A673 (cell line): ENCODE results near the gene ATRAID. TPM values are rescaled to one million over a fixed set of nuclear protein-coding genes. Genes with fewer than 3 reads are reported as not detected.

Experiments
- BruUV-seq: library from RNA; stranded (reverse); fragments of 400-500 nt; replicated peaks from 2 replicates; lab custom pipeline; 2021; lab: Mats Ljungman, UMichigan
- CTCF ChIA-PET: fragments of 300-600 bp; sonication (Branson Sonifier 250); formaldehyde crosslinking; loops from one replicate; lab custom pipeline; 2022; ENCODE audit warnings: antibody characterized with exemption; lab: Charles Lee
- POLR2A ChIA-PET: fragments of 300-600 bp; sonication (Branson Sonifier 250); formaldehyde crosslinking; loops from one replicate; lab custom pipeline; 2022; ENCODE audit warnings: antibody characterized with exemption; ENCODE audit not compliant: low non-redundant PET; lab: Charles Lee
- DNase-seq: peaks from one replicate; pipeline ENCODE4 v3.0.0-alpha.2; 2015; ENCODE audit warnings: low spot score
- H3K27ac ChIP-seq: fragments of 200-600 bp; sonication (generic); 2 replicates; pipeline ENCODE4 v1.5.1; 2016; ENCODE audit warnings: mixed run types, low read depth, mild to moderate bottlenecking, mixed read lengths, antibody characterized with exemption, low read length; ENCODE audit not compliant: poor library complexity, severe bottlenecking
- H3K27me3 ChIP-seq: fragments of 200-600 bp; sonication (generic); replicated peaks from 2 replicates; pipeline ENCODE4 v1.6.1; 2017; ENCODE audit warnings: mixed run types, low read depth, mild to moderate bottlenecking, mixed read lengths, antibody characterized with exemption, low read length; ENCODE audit not compliant: insufficient read depth, poor library complexity
- H3K36me3 ChIP-seq: fragments of 200-600 bp; sonication (generic); 2 replicates; pipeline ENCODE4 v1.6.1; 2016; ENCODE audit warnings: mixed run types, mild to moderate bottlenecking, mixed read lengths, antibody characterized with exemption, low read length; ENCODE audit not compliant: insufficient read depth, poor library complexity, severe bottlenecking
- H3K4me1 ChIP-seq: fragments of 200-600 bp; sonication (generic); 2 replicates; pipeline ENCODE4 v1.6.1; 2017; ENCODE audit warnings: mixed run types, mild to moderate bottlenecking, mixed read lengths, antibody characterized with exemption, low read length; ENCODE audit not compliant: insufficient read depth, poor library complexity, severe bottlenecking
- H3K4me3 ChIP-seq: fragments of 200-600 bp; sonication (generic); 2 replicates; pipeline ENCODE4 v1.5.1; 2016; ENCODE audit warnings: low read depth, mixed run types, mild to moderate bottlenecking, mixed read lengths, low read length; ENCODE audit not compliant: poor library complexity, severe bottlenecking
- H3K9me3 ChIP-seq: fragments of 200-600 bp; sonication (generic); 2 replicates; pipeline ENCODE4 v1.6.1; 2016; ENCODE audit warnings: mixed run types, low read depth, mild to moderate bottlenecking, mixed read lengths, antibody characterized with exemption, low read length; ENCODE audit not compliant: poor library complexity, severe bottlenecking
- EZH2 ChIP-seq: fragments of 200-600 bp; sonication (generic); IDR thresholded peaks from 2 replicates; pipeline ENCODE4 v1.6.1; 2017; ENCODE audit warnings: borderline replicate concordance, low read depth, mild to moderate bottlenecking, mixed read lengths, antibody characterized with exemption, low read length; ENCODE audit not compliant: poor library complexity, severe bottlenecking
- intact Hi-C: fragments of 100-400 bp; cut with micrococcal nuclease; formaldehyde crosslinking; loops from one replicate; pipeline ENCODE4 v1.10.0; 2022; ENCODE audit not compliant: unreplicated experiment
- total RNA-seq: library from RNA; stranded (reverse); gene quantifications from 2 replicates; pipeline ENCODE4 v1.2.3, GENCODE V29; 2021
- TF ChIP-seq, protein P1 (sequence below): fragments of 300-800, 200-600 bp; sonication (generic); conservative IDR thresholded peaks from 2 replicates; pipeline ENCODE4 v1.5.1; 2017; ENCODE audit warnings: low read depth, mild to moderate bottlenecking, antibody characterized with exemption, low read length, moderate library complexity, mixed read lengths

Gene ATRAID
- total RNA-seq, 1 experiment from 2014 or later, result 107 TPM

DNA sequence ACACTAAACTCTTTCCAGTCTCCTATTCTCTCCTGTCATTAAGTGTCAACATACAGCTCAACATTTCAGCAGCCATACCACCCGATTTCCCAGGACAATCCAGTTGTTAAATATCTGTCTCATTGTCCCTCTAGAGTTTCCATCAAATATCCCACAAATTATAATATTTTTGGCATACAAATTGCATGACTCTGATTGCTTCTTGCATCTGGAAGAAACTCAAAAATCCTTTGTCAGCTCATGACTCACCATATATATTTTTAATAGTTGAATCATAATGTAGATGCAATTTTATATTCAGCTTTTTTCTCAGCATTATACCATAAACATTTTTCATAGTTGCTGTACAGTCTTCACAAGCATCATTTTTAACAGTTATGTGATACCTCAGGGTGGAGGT lies 43.8 kb downstream of the ATRAID start:
- no peaks in the 10 kb centered on the region for H3K4me1 ChIP-seq
- ChIA-PET CTCF (no interaction called here), POLR2A (no interaction called here)
- peaks cover 18% of the 10 kb centered on the region for H3K36me3 ChIP-seq
- no peak overlapping the region for H3K27ac ChIP-seq
- no TSS peak for BruUV-seq
- intact Hi-C loops, result no loop called here
- H3K27me3 ChIP-seq, result no peaks in the 10 kb centered on the region
- DNase-seq, result no peak
- no peak overlapping the region for H3K4me3 ChIP-seq
- H3K9me3 ChIP-seq, result no peaks in the 10 kb centered on the region
- TF ChIP-seq, protein P1, sequence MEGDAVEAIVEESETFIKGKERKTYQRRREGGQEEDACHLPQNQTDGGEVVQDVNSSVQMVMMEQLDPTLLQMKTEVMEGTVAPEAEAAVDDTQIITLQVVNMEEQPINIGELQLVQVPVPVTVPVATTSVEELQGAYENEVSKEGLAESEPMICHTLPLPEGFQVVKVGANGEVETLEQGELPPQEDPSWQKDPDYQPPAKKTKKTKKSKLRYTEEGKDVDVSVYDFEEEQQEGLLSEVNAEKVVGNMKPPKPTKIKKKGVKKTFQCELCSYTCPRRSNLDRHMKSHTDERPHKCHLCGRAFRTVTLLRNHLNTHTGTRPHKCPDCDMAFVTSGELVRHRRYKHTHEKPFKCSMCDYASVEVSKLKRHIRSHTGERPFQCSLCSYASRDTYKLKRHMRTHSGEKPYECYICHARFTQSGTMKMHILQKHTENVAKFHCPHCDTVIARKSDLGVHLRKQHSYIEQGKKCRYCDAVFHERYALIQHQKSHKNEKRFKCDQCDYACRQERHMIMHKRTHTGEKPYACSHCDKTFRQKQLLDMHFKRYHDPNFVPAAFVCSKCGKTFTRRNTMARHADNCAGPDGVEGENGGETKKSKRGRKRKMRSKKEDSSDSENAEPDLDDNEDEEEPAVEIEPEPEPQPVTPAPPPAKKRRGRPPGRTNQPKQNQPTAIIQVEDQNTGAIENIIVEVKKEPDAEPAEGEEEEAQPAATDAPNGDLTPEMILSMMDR, result no peak
- no peak for TF ChIP-seq EZH2

DNA sequence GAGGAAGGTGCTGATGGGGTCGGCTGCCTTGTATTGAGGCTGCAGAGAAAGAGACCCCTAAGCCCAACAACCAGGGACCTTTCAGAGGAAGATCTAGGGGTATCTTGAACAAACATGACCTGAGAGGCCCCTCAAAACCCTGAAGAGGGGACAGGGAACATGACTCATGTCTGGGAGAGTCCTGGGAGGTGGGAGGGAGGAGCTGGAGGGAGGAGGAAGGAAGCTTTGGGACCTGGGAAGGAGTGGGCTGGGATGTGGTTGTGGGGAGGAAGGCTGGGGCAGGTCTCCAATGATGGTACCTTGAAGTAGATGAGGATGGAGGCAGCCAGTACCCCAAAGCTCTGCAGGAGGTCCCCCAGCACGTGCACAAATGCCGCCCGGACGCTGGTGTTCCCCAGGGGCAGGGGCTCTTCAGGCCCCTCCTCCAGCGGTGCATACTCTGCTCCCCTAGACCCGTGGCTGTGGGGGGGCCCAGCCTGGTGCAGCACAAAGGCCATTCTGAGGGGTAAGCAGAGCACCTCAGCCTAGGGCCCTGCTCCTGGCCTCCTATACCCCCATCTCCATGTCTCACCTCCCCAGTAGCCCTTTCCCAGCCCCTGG lies 45.1 kb downstream of the ATRAID start:
- Histone ChIP-seq H3K9me3 (no peaks in the 10 kb centered on the region), H3K36me3 (peaks cover 18% of the 10 kb centered on the region), H3K4me3 (no peak overlapping the region), H3K27ac (no peak overlapping the region), H3K4me1 (no peaks in the 10 kb centered on the region), H3K27me3 (no peaks in the 10 kb centered on the region)
- TF ChIP-seq, protein P1, result no peak
- no peak for TF ChIP-seq EZH2
- CTCF ChIA-PET, result no interaction called here
- intact Hi-C loops, result no loop called here
- no TSS peak for BruUV-seq
- no peak for DNase-seq
- POLR2A ChIA-PET, result no interaction called here

DNA sequence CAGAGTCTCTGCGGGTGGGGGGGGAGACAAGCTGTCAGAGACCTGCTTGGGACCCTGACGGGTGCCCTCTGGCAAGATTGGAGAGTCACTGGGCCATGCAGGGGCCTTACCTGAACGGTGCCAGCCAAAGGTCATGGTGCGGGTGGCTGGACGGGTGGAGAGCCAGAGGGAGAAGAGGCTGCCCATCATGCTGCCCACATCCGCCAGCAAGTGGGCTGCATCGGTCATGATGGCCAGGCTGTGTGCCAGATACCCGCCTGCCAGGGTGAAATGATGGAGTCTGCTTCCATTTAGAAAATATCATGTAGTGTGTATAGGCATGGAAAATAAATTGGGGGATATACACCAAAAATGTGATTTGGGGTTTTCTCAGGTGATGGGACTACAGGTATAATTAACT lies 46.2 kb downstream of the ATRAID start:
- Histone ChIP-seq H3K36me3 (peaks cover 18% of the 10 kb centered on the region), H3K4me1 (no peaks in the 10 kb centered on the region), H3K27me3 (no peaks in the 10 kb centered on the region), H3K27ac (no peak overlapping the region), H3K4me3 (no peak overlapping the region), H3K9me3 (no peaks in the 10 kb centered on the region)
- ChIA-PET POLR2A (no interaction called here), CTCF (no interaction called here)
- intact Hi-C loops, result no loop called here
- TF ChIP-seq EZH2, result no peak
- TF ChIP-seq, protein P1, result no peak
- BruUV-seq, result no TSS peak
- no peak for DNase-seq
